SKM-1 treated with dmso at 0.1 percent for 144 hours (cell line): ENCODE results near the gene SLC12A6.
"Not testable (repeated sequence)": the region's sequence is repeated elsewhere in the genome, so short reads cannot be mapped to it uniquely, and the experiment has no call there.

Experiments
- DNase-seq: peaks from one replicate; lab custom pipeline; 2025; ENCODE audit not compliant: unreplicated experiment; lab: John Stamatoyannopoulos, UW

Gene SLC12A6

DNA sequence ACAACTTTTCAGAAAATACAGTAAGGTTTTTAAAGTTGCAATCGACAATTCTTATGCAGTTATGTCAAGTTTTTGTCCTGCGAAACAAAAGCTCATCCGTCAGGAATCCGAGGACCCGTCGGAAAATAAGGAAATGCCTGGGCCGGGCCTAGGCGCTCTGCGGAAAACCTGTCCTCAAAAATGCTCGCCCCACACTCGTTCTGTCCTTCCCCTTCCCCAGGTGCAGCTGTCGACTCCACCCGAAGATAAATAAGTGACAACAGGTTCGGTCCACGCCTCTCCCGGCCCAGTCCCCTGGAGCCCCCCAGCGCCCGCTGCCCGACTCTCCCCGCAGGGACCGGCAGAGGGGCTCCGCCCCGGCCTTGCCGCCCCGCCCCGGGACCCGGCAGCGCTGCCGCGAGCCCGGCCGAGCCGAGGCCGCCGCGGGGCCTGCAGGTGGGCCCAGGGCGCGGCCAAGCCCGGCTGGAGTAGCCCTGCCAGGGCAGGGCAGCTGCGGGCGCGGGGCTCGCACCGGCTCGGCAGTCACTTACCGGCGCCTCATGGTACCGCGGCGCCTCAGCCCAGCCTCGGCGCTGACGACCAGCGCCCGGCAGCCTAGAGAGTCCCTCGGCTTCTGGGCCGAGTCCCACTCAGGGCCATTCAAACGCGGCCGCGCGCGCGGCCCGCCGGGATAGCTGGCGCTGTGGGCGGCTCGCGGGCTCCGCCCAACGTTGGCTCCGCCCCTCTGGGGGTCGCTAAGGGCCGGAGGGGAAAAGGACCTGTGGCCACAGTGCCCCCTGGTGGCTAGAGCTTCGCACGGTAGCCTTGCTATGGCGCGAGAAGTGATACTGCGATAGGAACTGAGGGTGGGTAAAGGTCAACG lies 127.9 kb downstream of the SLC12A6 start, which contains the start of gene KATNBL1:
KATNBL1 (minus strand) TSS at position 676 of the 862 bp plus-strand sequence. CDS start 46,420 bp downstream, outside the sequence.
- DNase-seq: peak; percentile 86

DNA sequence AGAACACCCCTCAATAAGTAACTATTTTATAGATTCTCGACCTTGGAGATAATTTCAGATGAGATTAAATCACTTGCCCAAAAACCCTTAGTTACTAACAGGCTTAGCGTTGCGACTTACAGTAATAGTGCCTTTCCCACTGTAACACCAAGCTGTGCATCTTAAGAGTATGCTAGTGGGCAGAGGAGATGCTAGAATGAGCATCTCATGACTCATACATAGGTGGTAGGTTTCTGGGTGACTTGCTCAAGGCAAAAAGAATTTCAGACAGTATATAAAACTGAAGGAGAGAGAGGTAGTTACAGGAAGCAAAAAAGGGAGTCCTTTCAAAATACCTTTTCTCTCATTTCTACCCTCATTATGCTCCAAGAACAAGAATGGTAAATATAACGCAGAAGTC lies 131.6 kb downstream of the SLC12A6 start:
- no peak for DNase-seq

DNA sequence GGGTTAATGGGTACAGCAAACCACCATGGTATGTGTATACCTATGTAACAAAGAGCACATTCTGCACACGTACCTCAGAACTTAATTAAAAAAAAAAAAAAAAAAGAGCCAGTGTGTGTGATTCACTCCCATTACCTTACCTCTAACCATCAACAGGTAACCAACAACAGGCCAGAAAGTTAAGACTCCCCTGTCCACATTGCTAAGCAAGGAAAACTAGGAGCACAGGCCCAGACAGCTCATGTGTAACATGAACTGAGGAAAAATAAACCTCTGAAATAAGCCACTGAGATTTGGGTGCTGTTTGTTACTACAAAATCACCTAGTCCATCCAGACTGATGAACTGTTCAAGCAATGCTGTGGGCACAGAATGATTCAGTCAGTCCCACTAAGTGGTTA lies 133.6 kb downstream of the SLC12A6 start:
- no peak for DNase-seq

DNA sequence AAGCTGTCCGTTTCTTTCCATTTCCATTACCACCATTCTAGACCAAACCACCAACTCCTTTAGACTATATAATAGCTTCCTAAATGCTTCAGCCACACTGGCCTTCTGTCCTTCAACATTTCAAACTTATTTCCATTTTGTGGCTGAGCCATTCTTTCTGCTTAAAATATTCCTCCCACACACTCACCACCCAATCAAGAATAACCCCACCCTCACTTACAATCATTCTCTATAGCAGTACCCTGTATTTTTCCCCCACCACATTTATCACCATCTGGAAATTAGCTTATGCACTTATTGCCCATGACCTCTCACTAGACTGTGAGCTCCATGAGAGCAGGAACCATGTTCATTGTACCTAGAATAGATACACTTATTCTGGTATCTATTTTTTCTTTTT lies 134.3 kb downstream of the SLC12A6 start:
- DNase-seq: no peak

DNA sequence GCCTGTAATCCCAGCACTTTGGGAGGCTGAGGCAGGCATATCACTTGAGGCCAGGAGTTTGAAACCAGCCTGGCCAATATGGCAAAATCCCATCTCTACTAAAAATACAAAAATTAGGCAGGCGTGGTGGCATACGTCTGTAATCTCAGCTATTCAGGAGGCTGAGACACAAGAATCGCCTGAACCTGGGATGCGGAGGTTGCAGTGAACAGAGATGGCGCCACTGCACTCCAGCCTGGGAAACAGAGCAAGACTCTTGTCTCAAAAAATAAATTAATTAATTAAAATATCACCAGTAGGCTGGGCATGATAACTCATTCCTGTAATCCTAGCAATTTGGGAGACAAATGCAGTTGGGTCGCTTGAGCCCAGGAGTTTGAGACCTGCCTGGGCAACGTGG lies 144.3 kb downstream of the SLC12A6 start:
- not testable (repeated sequence) for DNase-seq

DNA sequence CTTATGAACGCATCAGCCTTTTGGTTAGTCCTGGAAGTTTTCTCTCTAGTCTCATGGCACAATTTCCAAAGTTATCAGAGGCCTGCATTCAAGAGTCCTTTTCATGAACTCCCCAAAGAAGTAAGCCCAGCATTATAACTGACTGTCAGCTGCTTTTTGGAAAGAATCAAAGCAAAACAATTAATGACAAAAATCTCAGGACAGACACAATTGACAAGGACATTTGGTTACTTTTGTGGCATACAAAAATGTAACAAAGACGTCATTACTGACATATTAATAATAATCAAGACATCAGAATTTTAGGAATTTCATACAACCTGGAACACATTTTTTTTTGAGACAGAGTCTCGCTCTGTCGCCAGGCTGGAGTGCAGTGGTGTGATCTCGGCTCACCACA lies 148.9 kb downstream of the SLC12A6 start:
- DNase-seq: no peak

DNA sequence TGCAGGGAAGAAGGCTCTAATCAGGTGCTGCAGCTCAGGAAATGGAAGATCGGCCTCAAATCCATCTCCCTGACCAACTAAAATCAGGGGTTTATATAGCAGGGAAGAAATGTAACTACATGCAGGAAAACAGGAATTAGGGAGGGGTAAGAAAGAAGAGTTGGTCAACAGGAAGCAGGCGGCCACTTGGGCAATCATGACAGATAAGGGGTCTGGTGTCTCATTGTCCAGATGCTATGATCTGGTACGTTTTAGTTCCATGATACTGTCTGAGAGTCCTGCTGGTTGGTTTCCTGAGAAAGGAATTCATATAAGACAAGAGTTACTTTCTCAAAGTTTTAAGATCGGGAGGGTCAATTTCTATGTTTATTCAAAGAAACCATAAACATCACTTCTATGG lies 151.9 kb downstream of the SLC12A6 start:
- DNase-seq: no peak

DNA sequence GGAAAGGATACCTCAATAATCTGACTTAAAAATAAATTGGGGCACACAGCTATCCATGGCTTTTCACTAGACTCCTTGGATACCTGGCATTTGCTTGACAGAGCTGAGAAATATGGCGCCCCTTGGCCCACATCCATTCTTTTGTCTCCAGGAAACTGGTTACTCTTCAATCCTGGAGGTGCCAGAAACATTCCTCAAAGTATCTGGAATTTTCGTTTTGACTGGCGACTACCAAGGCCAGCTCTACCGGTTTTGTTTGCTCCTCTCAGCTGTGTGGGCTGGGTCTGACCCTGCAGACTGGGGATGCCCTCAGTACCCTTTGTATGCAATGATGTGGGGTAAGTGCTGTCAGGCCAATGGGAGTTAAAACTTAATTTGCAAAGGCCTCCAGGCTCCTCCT lies 154.6 kb downstream of the SLC12A6 start:
- no peak for DNase-seq
